HepG2 (cell line): ENCODE measurements around the gene ITIH3. TPM values are rescaled to one million over a fixed set of nuclear protein-coding genes. Genes with fewer than 3 reads are reported as not detected.

ENCODE experiments used
- EHMT2 ChIP-seq: fragments of 200-600 bp; sonication (generic); IDR thresholded peaks from 2 replicates; pipeline ENCODE4 v1.7.0; 2017; ENCODE audit warnings: antibody characterized with exemption, low read depth, low read length, borderline replicate concordance
- FOSL2 ChIP-seq: sonication (generic); formaldehyde crosslinking; IDR thresholded peaks from 2 replicates; pipeline ENCODE4 v1.4.0; 2020; ENCODE audit warnings: missing genetic modification reagents
- HMGXB3 ChIP-seq: sonication (generic); formaldehyde crosslinking; IDR thresholded peaks from 2 replicates; pipeline ENCODE4 v1.4.0; 2020; ENCODE audit warnings: missing genetic modification reagents, borderline replicate concordance
- IRX3 ChIP-seq: sonication (generic); formaldehyde crosslinking; IDR thresholded peaks from 2 replicates; pipeline ENCODE4 v1.8.1; 2023; ENCODE audit warnings: mild to moderate bottlenecking, low read depth, missing genetic modification reagents, borderline replicate concordance
- NFYC ChIP-seq: IDR thresholded peaks from 2 replicates; pipeline ENCODE4 v1.6.1; 2016; ENCODE audit warnings: missing genetic modification reagents, missing compliant biosample characterization
- TSC22D2 ChIP-seq: sonication (generic); formaldehyde crosslinking; IDR thresholded peaks from 2 replicates; pipeline ENCODE4 v1.5.1; 2020; ENCODE audit warnings: missing genetic modification reagents, mild to moderate bottlenecking, borderline replicate concordance
- ZBTB40 ChIP-seq, 2 experiments: fragments of 450-650 bp in 1 of 2; sonication (generic) in 1 of 2; formaldehyde crosslinking in 1 of 2; IDR thresholded peaks; 2 replicates each; pipeline versions ENCODE4 v1.6.1 to v1.8.0; 2016 to 2022; ENCODE audit warnings: antibody characterized with exemption in 1 of 2, mild to moderate bottlenecking in 1 of 2, missing genetic modification reagents in 1 of 2
- ZFP36 ChIP-seq: fragments of 150-350 bp; IDR thresholded peaks from 2 replicates; pipeline ENCODE4 v1.6.1; 2018; ENCODE audit warnings: borderline replicate concordance, low read length, low read depth; ENCODE audit not compliant: partially characterized antibody
- ZGPAT ChIP-seq: IDR thresholded peaks from 2 replicates; pipeline ENCODE4 v1.6.1; 2016; ENCODE audit warnings: mild to moderate bottlenecking
- ZNF33B ChIP-seq: sonication (generic); formaldehyde crosslinking; IDR thresholded peaks from 2 replicates; pipeline ENCODE4 v1.5.1; 2020; ENCODE audit warnings: mild to moderate bottlenecking, missing genetic modification reagents
- ZNF354B ChIP-seq: sonication (generic); formaldehyde crosslinking; IDR thresholded peaks from 2 replicates; pipeline ENCODE4 v1.8.0; 2022; ENCODE audit warnings: mild to moderate bottlenecking, missing genetic modification reagents
- ZNF816 ChIP-seq: sonication (generic); formaldehyde crosslinking; IDR thresholded peaks from 2 replicates; pipeline ENCODE4 v1.8.0; 2022; ENCODE audit warnings: missing genetic modification reagents, mild to moderate bottlenecking, borderline replicate concordance
- polyA plus RNA-seq, 8 experiments: library from polyadenylated mRNA; depleted of rRNA in 3 of 8; stranded (reverse) in 7 of 8; unstranded in 1 of 8; fragments of >200 nt; fragmentation: Illumina TruSeq in 4 of 8; extraction: Trizol in 4 of 8; gene quantifications; 2 replicates each; pipeline versions ENCODE4 v1.2.1 to v1.2.3, GENCODE V29; 2011 to 2016; ENCODE audit warnings: low read depth in 4 of 8, missing spikeins in 1 of 8, mixed read lengths in 1 of 8; ENCODE audit not compliant: insufficient read depth in 1 of 8
- total RNA-seq, 5 experiments: library from RNA; depleted of rRNA; stranded (reverse); fragments of >200 nt; fragmentation: Illumina TruSeq; extraction: Trizol; gene quantifications; 2 replicates each; pipeline ENCODE4 v1.2.3, GENCODE V29; 2016; ENCODE audit warnings: low read depth in 1 of 5

The ITIH3 gene
- total and polyA plus RNA-seq, 2 of the 13 experiments (the other 11 are each of a cell fraction or from before 2014, with no cell fraction given), result 105 to 632 TPM

- TF ChIP-seq ZBTB40 (IDR thresholded peaks at IDR 0.05), result no peak
- TF ChIP-seq ZBTB40 (CRISPR knock-in tag; IDR thresholded peaks at IDR 0.05), result no peak
- TF ChIP-seq EHMT2, result no peak
- TF ChIP-seq ZGPAT (CRISPR knock-in tag), result no peak
- no peak for TF ChIP-seq NFYC (CRISPR knock-in tag)
- no peak for TF ChIP-seq FOSL2 (CRISPR knock-in tag)
- TF ChIP-seq ZNF33B (CRISPR knock-in tag), result no peak
- no peak for TF ChIP-seq ZNF816 (CRISPR knock-in tag)
- TF ChIP-seq HMGXB3 (CRISPR knock-in tag), result no peak
- TF ChIP-seq ZFP36, result no peak
- no peak for TF ChIP-seq TSC22D2 (CRISPR knock-in tag)
- no peak for TF ChIP-seq IRX3 (CRISPR knock-in tag)
- TF ChIP-seq ZNF354B (CRISPR knock-in tag), result no peak
Measured at GRCh38 chr3:52843881-52844280, 49.3 kb downstream of the ITIH3 start (continued).
